Measurements from ENCODE around the gene CLDN9.

Gene CLDN9

GRCh38 chr16:3029491-3030221 lies 16.9 kb downstream of the CLDN9 start:
- Histone ChIP-seq H3K36me3 (ENCODE audit: control insufficient read depth, insufficient read depth, low read length, severe bottlenecking) (peaks cover 18% of the 10 kb centered on the region), H3K4me1 (ENCODE audit: control insufficient read depth, insufficient read depth, low read length) (peaks cover 7% of the 10 kb centered on the region), H3K4me3 (ENCODE audit: low read length) (peak overlapping the region; percentile 57), H3K27me3 (replicated peaks; ENCODE audit: control insufficient read depth, insufficient read depth, low read length) (peaks cover 25% of the 10 kb centered on the region), H3K9ac (ENCODE audit: low read length) (peak overlapping the region; percentile 26), H3K9me3 (ENCODE audit: control insufficient read depth, low read length) (no peaks in the 10 kb centered on the region)
- no peak for DNase-seq (ENCODE audit: low read depth)

- no peak overlapping the region for H3K4me3 ChIP-seq (ENCODE audit: low read length)
- DNase-seq (ENCODE audit: low read depth): no peak
- H3K9ac ChIP-seq (ENCODE audit: low read length): no peak overlapping the region
- peaks cover 7% of the 10 kb centered on the region for H3K4me1 ChIP-seq (ENCODE audit: control insufficient read depth, insufficient read depth, low read length)
- no peaks in the 10 kb centered on the region for H3K9me3 ChIP-seq (ENCODE audit: control insufficient read depth, low read length)
- peaks cover 18% of the 10 kb centered on the region for H3K36me3 ChIP-seq (ENCODE audit: control insufficient read depth, insufficient read depth, low read length, severe bottlenecking)
- peaks cover 30% of the 10 kb centered on the region for H3K27me3 ChIP-seq (replicated peaks; ENCODE audit: control insufficient read depth, insufficient read depth, low read length)
Measured at GRCh38 chr16:3030222-3031212, 17.8 kb downstream of the CLDN9 start.

- H3K4me3 ChIP-seq (ENCODE audit: low read length): no peak overlapping the region
- H3K9me3 ChIP-seq (ENCODE audit: control insufficient read depth, low read length): no peaks in the 10 kb centered on the region
- H3K4me1 ChIP-seq (ENCODE audit: control insufficient read depth, insufficient read depth, low read length): peaks cover 7% of the 10 kb centered on the region
- no peak for DNase-seq (ENCODE audit: low read depth)
- H3K27me3 ChIP-seq (replicated peaks; ENCODE audit: control insufficient read depth, insufficient read depth, low read length): peaks cover 41% of the 10 kb centered on the region
- H3K36me3 ChIP-seq (ENCODE audit: control insufficient read depth, insufficient read depth, low read length, severe bottlenecking): no peaks in the 10 kb centered on the region
- no peak overlapping the region for H3K9ac ChIP-seq (ENCODE audit: low read length)
Measured at GRCh38 chr16:3032624-3033023, 19.9 kb downstream of the CLDN9 start.

GRCh38 chr16:3035289-3035971 lies 22.7 kb downstream of the CLDN9 start:
- Histone ChIP-seq H3K4me3 (ENCODE audit: low read length) (no peak overlapping the region), H3K9ac (ENCODE audit: low read length) (no peak overlapping the region), H3K4me1 (ENCODE audit: control insufficient read depth, insufficient read depth, low read length) (no peaks in the 10 kb centered on the region), H3K27me3 (replicated peaks; ENCODE audit: control insufficient read depth, insufficient read depth, low read length) (peaks cover 64% of the 10 kb centered on the region), H3K36me3 (ENCODE audit: control insufficient read depth, insufficient read depth, low read length, severe bottlenecking) (no peaks in the 10 kb centered on the region), H3K9me3 (ENCODE audit: control insufficient read depth, low read length) (no peaks in the 10 kb centered on the region)
- no peak for DNase-seq (ENCODE audit: low read depth)

- no peak overlapping the region for H3K9ac ChIP-seq (ENCODE audit: low read length)
- H3K9me3 ChIP-seq (ENCODE audit: control insufficient read depth, low read length): no peaks in the 10 kb centered on the region
- H3K4me1 ChIP-seq (ENCODE audit: control insufficient read depth, insufficient read depth, low read length): no peaks in the 10 kb centered on the region
- no peak overlapping the region for H3K4me3 ChIP-seq (ENCODE audit: low read length)
- no peak for DNase-seq (ENCODE audit: low read depth)
- H3K27me3 ChIP-seq (replicated peaks; ENCODE audit: control insufficient read depth, insufficient read depth, low read length): peaks cover 64% of the 10 kb centered on the region
- no peaks in the 10 kb centered on the region for H3K36me3 ChIP-seq (ENCODE audit: control insufficient read depth, insufficient read depth, low read length, severe bottlenecking)
Measured at GRCh38 chr16:3035972-3036725, 23.4 kb downstream of the CLDN9 start.

GRCh38 chr16:3036726-3037315 lies 24.1 kb downstream of the CLDN9 start, which contains the start of gene BICDL2:
TSS of gene BICDL2 (minus strand) at chr16:3036944. CDS start at chr16:3035496, 1,448 bp downstream.
- H3K4me3 ChIP-seq (ENCODE audit: low read length): no peak within 1 kb of the TSS
- no peaks in the 10 kb centered on the region for H3K4me1 ChIP-seq (ENCODE audit: control insufficient read depth, insufficient read depth, low read length)
- no peak for DNase-seq (ENCODE audit: low read depth)
- no peaks in the 10 kb centered on the region for H3K9me3 ChIP-seq (ENCODE audit: control insufficient read depth, low read length)
- H3K36me3 ChIP-seq (ENCODE audit: control insufficient read depth, insufficient read depth, low read length, severe bottlenecking): no peaks in the 10 kb centered on the region
- peaks cover 64% of the 10 kb centered on the region for H3K27me3 ChIP-seq (replicated peaks; ENCODE audit: control insufficient read depth, insufficient read depth, low read length)
- H3K9ac ChIP-seq (ENCODE audit: low read length): no peak within 1 kb of the TSS

GRCh38 chr16:3038256-3038655 lies 25.5 kb downstream of the CLDN9 start:
- no peak for DNase-seq (ENCODE audit: low read depth)
- peaks cover 52% of the 10 kb centered on the region for H3K27me3 ChIP-seq (replicated peaks; ENCODE audit: control insufficient read depth, insufficient read depth, low read length)
- H3K36me3 ChIP-seq (ENCODE audit: control insufficient read depth, insufficient read depth, low read length, severe bottlenecking): no peaks in the 10 kb centered on the region

GRCh38 chr16:3038896-3039295 lies 26.2 kb downstream of the CLDN9 start:
- no peaks in the 10 kb centered on the region for H3K36me3 ChIP-seq (ENCODE audit: control insufficient read depth, insufficient read depth, low read length, severe bottlenecking)
- no peaks in the 10 kb centered on the region for H3K4me1 ChIP-seq (ENCODE audit: control insufficient read depth, insufficient read depth, low read length)
- DNase-seq (ENCODE audit: low read depth): no peak
- H3K9me3 ChIP-seq (ENCODE audit: control insufficient read depth, low read length): no peaks in the 10 kb centered on the region
- H3K27me3 ChIP-seq (replicated peaks; ENCODE audit: control insufficient read depth, insufficient read depth, low read length): peaks cover 50% of the 10 kb centered on the region
- no peak overlapping the region for H3K4me3 ChIP-seq (ENCODE audit: low read length)
- H3K9ac ChIP-seq (ENCODE audit: low read length): no peak overlapping the region

More at GRCh38 chr16:3038256-3038655, 25.5 kb downstream of the CLDN9 start:
- Histone ChIP-seq H3K9ac (ENCODE audit: low read length) (no peak overlapping the region), H3K9me3 (ENCODE audit: control insufficient read depth, low read length) (no peaks in the 10 kb centered on the region), H3K4me1 (ENCODE audit: control insufficient read depth, insufficient read depth, low read length) (no peaks in the 10 kb centered on the region), H3K4me3 (ENCODE audit: low read length) (no peak overlapping the region)

- no peaks in the 10 kb centered on the region for H3K9me3 ChIP-seq (ENCODE audit: control insufficient read depth, low read length)
- DNase-seq (ENCODE audit: low read depth): no peak
- no peak overlapping the region for H3K4me3 ChIP-seq (ENCODE audit: low read length)
- H3K27me3 ChIP-seq (replicated peaks; ENCODE audit: control insufficient read depth, insufficient read depth, low read length): peaks cover 44% of the 10 kb centered on the region
- H3K4me1 ChIP-seq (ENCODE audit: control insufficient read depth, insufficient read depth, low read length): peaks cover 2% of the 10 kb centered on the region
- H3K36me3 ChIP-seq (ENCODE audit: control insufficient read depth, insufficient read depth, low read length, severe bottlenecking): no peaks in the 10 kb centered on the region
- no peak overlapping the region for H3K9ac ChIP-seq (ENCODE audit: low read length)
Measured at GRCh38 chr16:3042376-3042775, 29.7 kb downstream of the CLDN9 start.

GRCh38 chr16:3044708-3045107 lies 32.0 kb downstream of the CLDN9 start:
- H3K27me3 ChIP-seq (replicated peaks; ENCODE audit: control insufficient read depth, insufficient read depth, low read length): peaks cover 44% of the 10 kb centered on the region
- DNase-seq (ENCODE audit: low read depth): no peak
- no peak overlapping the region for H3K9ac ChIP-seq (ENCODE audit: low read length)
- no peak overlapping the region for H3K4me3 ChIP-seq (ENCODE audit: low read length)
- peaks cover 2% of the 10 kb centered on the region for H3K4me1 ChIP-seq (ENCODE audit: control insufficient read depth, insufficient read depth, low read length)
- no peaks in the 10 kb centered on the region for H3K36me3 ChIP-seq (ENCODE audit: control insufficient read depth, insufficient read depth, low read length, severe bottlenecking)
- H3K9me3 ChIP-seq (ENCODE audit: control insufficient read depth, low read length): no peaks in the 10 kb centered on the region

Data from adipocyte (in vitro differentiated cells).